Activated CD4-positive, CD25-positive, alpha-beta regulatory T cell treated with anti-CD3 and anti-CD28 coated beads, Interleukin-2, amount 50 U/mL, for 24 hours (primary cell): Measurements from ENCODE around the gene PTPRN2.
"Not testable (repeated sequence)": the region's sequence is repeated elsewhere in the genome, so short reads cannot be mapped to it uniquely, and the experiment has no call there.

ENCODE experiments used
- ATAC-seq, 2 donors: fragments of 150-1000 bp; cut with Tn5 transposase; one replicate each; pipeline ENCODE4 v1.10.0; 2021; ENCODE audit warnings: mild to moderate bottlenecking in 1 of 2, moderate library complexity in 1 of 2

PTPRN2 gene

DNA sequence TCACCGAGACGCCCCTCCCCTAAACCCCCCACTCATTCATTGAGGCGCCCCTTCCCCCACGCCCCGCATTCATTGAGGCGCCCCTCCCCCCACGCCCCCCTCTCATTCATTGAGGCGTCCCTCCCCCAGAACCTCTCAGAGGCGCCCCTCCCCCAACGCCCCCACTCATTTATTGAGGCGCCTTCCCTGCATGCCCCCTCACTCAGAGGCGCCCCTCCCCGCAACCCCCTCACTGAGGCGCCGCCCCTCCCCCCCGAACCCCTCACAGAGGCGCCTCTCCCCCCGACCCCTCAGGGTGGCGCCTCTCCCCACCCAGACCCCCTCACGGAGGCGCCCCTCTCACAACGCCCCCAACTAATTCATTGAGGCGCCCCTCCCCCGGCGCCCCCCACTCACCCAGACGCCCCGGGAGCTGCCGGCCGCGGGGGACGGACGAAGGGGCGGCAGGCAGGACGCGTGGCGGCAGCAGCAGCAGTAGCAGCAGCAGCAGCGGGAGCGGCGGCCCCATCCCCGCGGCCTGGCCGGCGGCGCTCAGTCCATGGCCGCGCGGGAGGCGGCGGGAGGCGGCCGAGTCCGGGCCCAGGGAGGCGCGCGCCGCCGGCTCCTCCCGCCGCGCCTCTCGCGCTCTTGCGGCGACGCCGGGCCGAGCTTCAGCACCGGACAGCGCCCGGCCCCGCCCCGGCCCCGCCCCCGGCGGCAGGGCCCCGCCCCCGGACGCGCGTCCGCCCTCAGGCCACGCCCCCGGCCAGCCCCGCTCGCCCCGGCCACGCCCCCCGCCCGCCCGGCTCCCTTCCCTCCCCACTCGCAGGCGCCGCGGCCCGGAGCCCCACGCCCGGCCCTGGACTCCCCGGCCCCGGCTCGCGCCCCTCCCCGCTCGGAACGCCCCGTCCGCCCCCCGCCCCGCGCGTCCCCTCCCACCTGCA is at the start of gene PTPRN2:
TSS of gene PTPRN2 (minus strand) at position 662 of the 923 bp plus-strand sequence.
- ATAC-seq, result peak; percentile 75 to 76

DNA sequence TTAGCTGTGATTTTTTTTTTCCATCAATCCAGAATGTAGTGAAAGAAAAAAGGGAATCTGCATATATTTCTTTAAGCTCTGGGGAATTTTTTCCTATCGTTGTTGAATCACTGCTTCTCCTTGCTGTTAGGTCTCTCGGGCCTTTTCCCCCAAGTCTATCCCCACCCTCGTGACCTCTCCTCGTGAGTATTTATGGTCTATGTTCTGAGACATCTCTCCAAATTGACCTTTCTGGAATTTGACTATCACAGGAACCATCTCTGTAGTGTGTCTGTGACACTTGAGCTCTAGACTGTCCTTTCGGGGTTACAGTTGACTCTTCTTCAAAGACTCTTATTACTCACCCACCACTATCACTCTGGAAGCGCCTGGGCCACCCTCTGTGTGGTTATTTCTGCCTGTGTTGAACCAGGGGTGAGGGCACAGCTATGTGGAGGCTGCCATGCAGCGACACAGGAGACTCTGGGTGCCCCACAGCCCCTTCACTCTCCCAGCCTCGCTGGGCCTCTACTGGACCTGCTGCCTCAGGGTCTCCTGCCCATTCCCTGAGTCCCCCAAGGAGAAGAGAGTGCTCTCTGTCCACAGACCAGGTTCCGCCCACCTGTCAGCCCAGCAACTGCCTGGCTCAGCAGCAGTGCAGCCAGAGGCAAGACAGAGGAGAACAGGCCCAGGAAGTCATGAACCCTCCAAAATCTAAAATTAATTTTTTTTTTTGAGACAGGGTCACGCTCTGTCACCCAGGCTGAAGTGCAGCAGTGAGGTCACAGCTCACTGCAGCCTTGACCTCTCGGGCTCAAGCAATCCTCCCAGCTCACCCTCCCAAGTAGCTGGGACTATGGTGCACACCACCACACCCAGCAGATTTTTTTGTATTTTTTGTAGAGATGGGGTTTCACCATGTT is 45.7 kb upstream of the PTPRN2 start:
- peak; percentile 60 to 80 for ATAC-seq

DNA sequence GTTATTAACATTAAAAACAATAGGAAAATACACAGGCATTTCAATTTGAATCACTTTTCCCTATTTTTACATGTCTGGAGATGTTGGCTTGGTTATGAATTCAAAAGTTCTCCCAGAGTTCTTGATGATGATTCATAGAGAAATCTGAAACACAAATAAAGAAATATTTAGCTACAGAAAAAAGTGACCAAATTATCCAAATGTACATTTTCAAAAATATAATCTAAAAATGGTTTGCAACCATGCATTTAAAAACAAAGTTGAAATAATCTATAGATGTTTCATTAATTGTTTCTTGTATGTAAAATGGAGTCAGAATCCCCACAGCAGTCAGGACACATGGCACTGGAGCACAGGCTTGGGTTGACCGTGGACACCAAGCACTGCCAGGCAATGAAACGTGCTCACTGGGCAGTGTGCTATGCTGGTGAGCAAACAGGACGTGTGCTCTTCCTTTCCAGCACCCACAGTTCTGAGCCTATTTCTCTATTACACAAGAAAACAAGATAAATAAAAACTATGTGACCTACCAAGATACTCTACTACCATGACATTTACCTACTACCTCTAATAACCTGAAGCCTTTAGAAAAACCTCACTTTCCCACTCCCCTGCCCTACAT is 44.1 kb upstream of the PTPRN2 start:
- no peak for ATAC-seq

- not testable (repeated sequence) for ATAC-seq
Measured at GRCh38 chr7:158626289-158626688, 38.7 kb upstream of the PTPRN2 start.

DNA sequence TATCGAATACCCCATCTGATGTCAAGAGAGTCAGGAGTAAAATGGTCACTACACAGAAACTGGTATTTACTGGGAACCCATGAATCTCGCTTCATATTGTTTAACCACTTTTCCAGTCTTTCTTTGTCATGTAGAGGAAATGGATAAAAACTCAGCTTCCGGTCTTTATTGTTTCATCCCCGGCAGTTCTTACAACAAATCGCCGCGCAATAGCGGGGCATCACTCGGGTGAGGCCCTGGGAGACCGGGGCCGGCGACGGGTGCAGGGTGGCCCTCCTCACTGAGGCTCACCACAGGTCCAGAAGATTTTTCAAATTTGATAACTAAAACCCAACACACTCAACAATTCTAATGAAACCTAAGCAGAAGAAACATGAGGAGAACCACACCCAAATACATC is 35.6 kb upstream of the PTPRN2 start:
- no peak for ATAC-seq

- no peak for ATAC-seq
Measured at GRCh38 chr7:158620839-158621441, 33.3 kb upstream of the PTPRN2 start.

DNA sequence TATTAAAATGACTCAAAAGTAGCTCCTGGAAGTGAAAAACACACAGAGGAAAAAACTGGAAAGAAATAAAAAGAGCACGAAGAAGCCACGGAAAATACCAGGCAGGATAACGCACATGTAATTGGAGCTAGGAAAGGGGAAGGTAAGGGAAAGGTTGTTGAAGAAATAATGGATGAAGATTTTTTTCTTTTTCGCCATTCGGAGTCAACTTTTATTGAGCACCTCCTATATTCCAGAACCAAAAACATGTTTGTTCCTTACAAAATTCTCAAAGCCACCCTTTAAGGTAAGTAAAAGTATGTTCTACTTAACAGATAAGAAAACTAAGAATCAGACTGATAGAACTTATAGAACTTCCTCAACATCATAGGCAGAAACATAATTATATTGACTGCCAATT is 32.8 kb upstream of the PTPRN2 start:
- ATAC-seq, result no peak

- no peak for ATAC-seq
Measured at GRCh38 chr7:158618745-158619140, 31.1 kb upstream of the PTPRN2 start.

GRCh38 chr7:158617737-158618128 is 30.1 kb upstream of the PTPRN2 start:
- no peak for ATAC-seq

DNA sequence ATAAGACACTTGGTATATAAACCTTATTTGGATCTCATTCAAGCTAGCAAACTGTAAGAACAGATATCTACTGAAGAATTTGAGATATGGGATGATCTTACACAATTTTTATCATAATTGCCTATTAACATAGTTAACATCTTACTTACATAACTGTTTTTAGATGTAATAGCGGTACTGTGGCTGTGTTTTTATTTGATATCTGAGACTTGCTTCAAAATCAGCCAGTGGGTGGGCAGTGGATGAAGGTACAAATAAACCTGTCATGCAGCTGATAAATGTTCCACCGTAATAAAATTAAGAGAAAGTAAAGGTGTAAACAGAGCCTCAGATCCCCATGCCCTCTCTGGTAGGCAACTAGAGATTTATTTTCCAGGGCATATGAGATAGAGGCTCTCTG is 28.4 kb upstream of the PTPRN2 start:
- no peak for ATAC-seq

DNA sequence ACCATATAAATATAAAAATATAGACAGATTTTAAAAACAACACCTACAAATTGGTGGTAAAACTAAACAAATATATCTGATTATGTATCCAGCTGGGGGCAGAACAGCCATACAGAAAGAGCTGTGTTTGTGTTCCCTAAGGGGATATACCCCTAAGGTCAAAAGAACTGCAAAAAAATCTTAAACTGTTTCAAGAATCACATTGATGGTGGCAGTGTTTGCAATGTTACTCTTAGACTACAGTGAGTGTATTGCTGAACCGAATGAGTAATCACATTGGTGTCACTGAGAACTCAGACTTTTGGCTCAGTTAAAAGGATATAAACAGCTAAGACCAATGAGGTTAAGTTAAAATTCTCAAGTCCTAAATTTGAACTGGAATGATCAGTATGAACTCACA is 27.1 kb upstream of the PTPRN2 start:
- ATAC-seq, result no peak

DNA sequence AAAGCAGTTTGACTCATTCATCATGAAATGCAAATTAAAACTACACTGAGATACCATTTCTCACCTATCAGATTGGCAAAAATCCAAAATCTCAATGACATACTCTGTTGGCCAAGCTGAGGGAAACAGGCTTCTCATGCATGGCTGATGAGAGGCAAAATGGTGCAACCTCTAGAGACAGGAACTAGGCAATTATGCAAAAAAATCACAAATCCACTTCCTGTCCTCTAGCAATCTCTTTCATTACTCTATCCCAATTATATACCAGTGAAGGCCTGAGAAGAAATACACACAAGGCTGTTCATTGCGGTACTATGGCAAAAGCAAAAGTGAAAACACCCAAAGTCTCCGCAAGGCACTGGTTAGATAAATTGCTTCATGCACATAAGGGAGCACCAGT is 25.9 kb upstream of the PTPRN2 start:
- peak in 1 of 2 donors; percentile 59 for ATAC-seq

GRCh38 chr7:158612546-158612945 is 24.9 kb upstream of the PTPRN2 start:
- no peak for ATAC-seq

GRCh38 chr7:158611541-158611940 is 23.9 kb upstream of the PTPRN2 start:
- no peak for ATAC-seq

DNA sequence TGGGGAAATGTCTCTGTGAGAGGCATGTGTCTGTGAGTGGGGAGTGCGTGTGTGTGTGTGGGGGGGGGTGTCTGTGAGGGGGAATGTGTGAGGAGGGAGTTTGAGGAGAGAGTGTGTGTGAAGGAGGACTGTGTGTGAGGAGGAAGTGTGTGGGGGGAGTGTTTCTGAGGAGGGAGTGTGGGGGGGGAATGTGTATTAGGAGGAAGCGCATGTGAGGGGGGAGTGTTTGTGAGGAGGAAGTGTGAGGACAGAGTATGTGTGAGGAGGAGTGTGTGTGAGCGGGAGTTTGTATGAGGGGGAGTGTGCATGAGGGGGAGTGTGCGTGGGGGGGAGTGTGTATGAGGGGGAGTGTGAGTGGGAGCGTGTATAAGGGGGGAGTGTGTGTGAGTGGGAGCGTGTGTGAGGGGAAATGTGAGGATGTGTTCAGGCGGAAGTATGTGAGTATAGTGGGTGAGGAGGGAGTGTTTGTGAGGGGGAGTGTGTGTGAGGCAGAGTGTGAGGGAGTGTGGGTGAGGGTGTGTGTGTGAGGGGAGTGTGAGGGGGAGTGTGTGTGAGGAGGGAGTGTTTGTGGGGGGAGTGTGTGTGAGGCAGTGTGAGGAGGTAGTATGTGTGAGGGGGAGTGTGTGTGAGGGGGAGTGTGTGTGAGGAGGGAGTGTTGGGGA is 21.8 kb upstream of the PTPRN2 start:
- no peak for ATAC-seq

DNA sequence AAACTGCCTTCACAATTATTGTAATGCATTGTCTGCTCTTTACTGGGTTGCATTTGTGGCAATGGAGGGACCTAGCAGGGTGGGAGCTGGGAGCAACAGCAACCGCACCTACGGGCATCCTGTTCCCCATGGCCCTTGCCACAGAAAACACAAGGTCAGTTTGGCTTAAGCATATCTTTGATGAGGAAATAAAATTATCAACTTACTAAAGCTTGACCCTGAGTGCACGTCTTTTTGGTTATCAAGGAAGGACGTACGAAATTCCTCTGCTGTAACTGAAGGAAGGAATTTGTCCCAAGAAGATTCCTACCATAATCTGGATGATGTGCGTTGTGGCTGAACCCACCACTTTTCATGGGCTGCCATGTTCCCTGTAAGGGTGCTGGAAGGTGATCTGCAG is 19.9 kb upstream of the PTPRN2 start:
- no peak for ATAC-seq

- no peak for ATAC-seq
Measured at GRCh38 chr7:158606671-158607424, 19.2 kb upstream of the PTPRN2 start.

DNA sequence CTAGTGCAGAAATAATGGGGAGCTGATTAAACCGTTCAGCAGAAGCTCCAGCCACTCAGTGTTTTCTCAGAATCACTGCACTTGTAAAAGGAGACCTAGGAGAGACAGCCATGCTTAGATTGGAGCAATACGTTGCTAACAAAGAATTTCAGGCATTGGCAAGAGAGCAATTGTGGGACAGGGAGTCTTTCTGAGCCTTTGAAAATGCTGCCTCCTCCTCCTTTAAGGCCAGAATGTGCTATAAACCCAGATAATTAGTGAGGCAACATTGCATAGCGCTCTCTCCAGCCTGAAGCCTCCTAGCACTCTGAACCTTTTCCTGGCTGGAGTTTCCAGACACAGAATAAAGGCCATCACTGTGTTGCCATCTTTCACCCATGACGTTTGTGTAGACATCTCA is 18.5 kb upstream of the PTPRN2 start:
- no peak for ATAC-seq

DNA sequence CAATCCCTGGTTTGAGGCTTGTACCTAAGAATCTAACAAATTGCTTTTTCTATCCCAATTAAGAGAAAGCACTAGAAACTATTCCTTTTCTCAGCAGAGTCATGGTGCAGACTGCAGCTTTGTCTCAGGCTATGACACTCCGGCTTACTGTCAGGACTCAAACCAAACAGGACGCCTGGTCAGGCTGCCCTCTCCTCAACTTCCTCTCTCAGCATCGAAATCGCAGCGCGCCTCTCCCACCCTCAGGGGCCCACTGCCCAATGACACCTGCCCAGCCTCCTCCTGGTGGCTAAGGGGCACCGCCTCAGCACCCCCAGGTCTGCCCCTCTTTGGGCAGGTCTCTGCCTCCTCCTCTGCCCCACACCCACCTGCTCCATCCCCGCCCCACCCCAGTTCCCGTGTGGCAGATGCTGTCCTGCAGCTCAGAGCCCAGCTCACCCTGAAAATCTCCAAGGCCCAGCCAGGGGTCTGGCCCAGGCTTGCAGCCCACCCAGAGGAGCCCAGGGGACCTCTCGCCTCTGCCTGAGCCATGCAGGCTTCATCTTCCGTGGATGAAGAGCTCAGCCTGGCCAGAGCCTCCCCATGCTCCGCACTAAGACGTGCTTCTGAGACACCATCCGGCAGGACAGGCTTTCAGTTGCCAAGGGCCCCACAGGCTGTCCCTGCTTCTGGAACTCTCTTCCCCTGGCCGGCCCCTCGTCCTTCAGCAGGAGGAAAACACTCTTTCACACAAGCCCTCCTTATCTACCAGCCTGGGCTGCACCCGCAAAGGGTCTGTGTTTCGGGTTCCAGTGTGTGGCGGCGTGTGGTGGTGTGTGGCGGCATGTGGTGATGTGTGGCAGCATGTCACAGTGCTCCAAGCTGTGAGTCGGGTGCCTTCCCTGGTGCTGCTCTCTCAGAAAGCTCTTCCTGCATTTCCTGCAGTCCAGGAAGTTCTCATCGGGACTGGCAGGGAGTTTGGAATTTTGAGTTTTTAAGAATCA is 16.4 kb upstream of the PTPRN2 start:
- peak in 1 of 2 donors; percentile 23 for ATAC-seq
